Fibroblast of lung (primary cell): ENCODE data around the gene BEX1.

Experiments used
- CTCF ChIP-seq, 2 donors: IDR thresholded peaks in 1 of 2; conservative IDR thresholded peaks in 1 of 2; 1 replicate in 1 of 2; 2 replicates in 1 of 2; pipeline ENCODE4 v1.5.1; 2011 to 2012; ENCODE audit warnings: low read length in 2 of 2, control low read depth in 1 of 2, inconsistent platforms in 1 of 2, low read depth in 1 of 2, mild to moderate bottlenecking in 1 of 2
- EZH2 ChIP-seq: IDR thresholded peaks from 2 replicates; pipeline ENCODE4 v1.5.1; 2012; ENCODE audit warnings: low read length, control low read depth, mild to moderate bottlenecking; ENCODE audit errors: missing control alignments

- no peak for TF ChIP-seq CTCF (conservative IDR thresholded peaks at IDR 0.05 in 1 of 2, IDR thresholded peaks at IDR 0.05 in 1 of 2; ENCODE audit: low read depth in 1 of 2, low read length in 2 of 2)
- no peak for TF ChIP-seq EZH2
These were observed 37.5 kb upstream of the BEX1 start for GRCh38 chrX:103101299-103102042.
